Raji (cell line): ENCODE data around the gene ERF.

ENCODE experiments used
- POLR2A ChIP-seq: IDR thresholded peaks from 2 replicates; pipeline ENCODE4 v1.6.1; 2011; ENCODE audit warnings: low read depth, low read length, control low read depth; ENCODE audit not compliant: insufficient read depth

The ERF gene

GRCh38 chr19:42254850-42255765, at the start of gene ERF:
Gene ERF, minus strand, starts transcription at chr19:42255128. Its CDS starts 129 bp downstream, at chr19:42254999.
- TF ChIP-seq POLR2A, result peak; percentile 76

GRCh38 chr19:42303876-42304275, 48.9 kb upstream of the ERF start:
- no peak for TF ChIP-seq POLR2A

GRCh38 chr19:42303101-42303464, 48.2 kb upstream of the ERF start:
- no peak for TF ChIP-seq POLR2A

GRCh38 chr19:42301646-42302203, 46.8 kb upstream of the ERF start, which contains the start of gene PRR19:
Gene PRR19, plus strand, starts transcription at chr19:42302132. Its CDS starts 7,453 bp downstream, at chr19:42309585.
- TF ChIP-seq POLR2A, result no peak

GRCh38 chr19:42297039-42297438, 42.1 kb upstream of the ERF start:
- no peak for TF ChIP-seq POLR2A

GRCh38 chr19:42295831-42296525, 41.0 kb upstream of the ERF start:
- peak; percentile 39; the same call in 1 of the 2 replicates for TF ChIP-seq POLR2A

- no peak for TF ChIP-seq POLR2A
Observed at GRCh38 chr19:42295342-42295741, 40.4 kb upstream of the ERF start.

GRCh38 chr19:42294471-42295137, 39.7 kb upstream of the ERF start:
- no peak for TF ChIP-seq POLR2A

- no peak for TF ChIP-seq POLR2A
Observed at GRCh38 chr19:42293948-42294347, 39.0 kb upstream of the ERF start.

GRCh38 chr19:42293540-42293939, 38.6 kb upstream of the ERF start:
- no peak for TF ChIP-seq POLR2A

GRCh38 chr19:42292963-42293362, 38.0 kb upstream of the ERF start:
- TF ChIP-seq POLR2A, result no peak

GRCh38 chr19:42292042-42292960, 37.4 kb upstream of the ERF start:
- no peak for TF ChIP-seq POLR2A

- TF ChIP-seq POLR2A, result no peak
Observed at GRCh38 chr19:42291435-42291810, 36.5 kb upstream of the ERF start.
